Ascending aorta (tissue), 2 donors: Measurements from ENCODE around the gene C16orf54. TPM values are rescaled to one million over a fixed set of nuclear protein-coding genes. Genes with fewer than 3 reads are reported as not detected.
"Not testable (repeated sequence)": the region's sequence is repeated elsewhere in the genome, so short reads cannot be mapped to it uniquely, and the experiment has no call there.

ENCODE experiments used
- DNase-seq, 2 donors: peaks; one replicate each; pipeline ENCODE4 v3.0.0-alpha.2; 2019; ENCODE audit warnings: low spot score in 2 of 2
- H3K27ac ChIP-seq, 2 donors: fragments of 200-600 bp; sonication (generic); one replicate each; pipeline ENCODE4 v1.5.1; 2016 to 2017; ENCODE audit warnings: mild to moderate bottlenecking in 1 of 2
- H3K27me3 ChIP-seq: fragments of 200-600 bp; sonication (generic); one replicate; pipeline ENCODE4 v1.5.1; 2017
- H3K36me3 ChIP-seq, 2 donors: fragments of 200-600 bp; sonication (generic); one replicate each; pipeline ENCODE4 v1.5.1; 2016
- H3K4me1 ChIP-seq, 2 donors: fragments of 200-600 bp; sonication (generic); one replicate each; pipeline ENCODE4 v1.5.1; 2016 to 2017; ENCODE audit warnings: mild to moderate bottlenecking in 1 of 2
- H3K4me3 ChIP-seq, 2 donors: fragments of 200-600 bp; sonication (generic); one replicate each; pipeline ENCODE4 v1.5.1; 2016 to 2017; ENCODE audit warnings: mild to moderate bottlenecking in 1 of 2
- H3K9me3 ChIP-seq, 2 donors: fragments of 200-600 bp; sonication (generic); one replicate each; pipeline ENCODE4 v1.5.1; 2016
- intact Hi-C: fragments of 100-400 bp; cut with DNase I; formaldehyde crosslinking; loops from one replicate; pipeline ENCODE4 v1.15.1; 2023
- total RNA-seq: library from RNA; depleted of rRNA; stranded (reverse); fragments of >200 nt; gene quantifications from one replicate; pipeline ENCODE4 v1.1.0, GENCODE V29; 2016
- TF ChIP-seq, protein P1 (sequence below), 3 experiments: fragments of 200-600 bp in 2 of 3; fragments of 450-650 bp in 1 of 3; sonication (generic) in 2 of 3; IDR thresholded peaks; one replicate each; pipeline ENCODE4 v1.5.1; 2016 to 2019; ENCODE audit warnings: antibody characterized with exemption in 3 of 3, mild to moderate bottlenecking in 1 of 3, moderate library complexity in 1 of 3

The C16orf54 gene
- total RNA-seq, 1 donor from 2014 or later = 0.21 TPM

DNA sequence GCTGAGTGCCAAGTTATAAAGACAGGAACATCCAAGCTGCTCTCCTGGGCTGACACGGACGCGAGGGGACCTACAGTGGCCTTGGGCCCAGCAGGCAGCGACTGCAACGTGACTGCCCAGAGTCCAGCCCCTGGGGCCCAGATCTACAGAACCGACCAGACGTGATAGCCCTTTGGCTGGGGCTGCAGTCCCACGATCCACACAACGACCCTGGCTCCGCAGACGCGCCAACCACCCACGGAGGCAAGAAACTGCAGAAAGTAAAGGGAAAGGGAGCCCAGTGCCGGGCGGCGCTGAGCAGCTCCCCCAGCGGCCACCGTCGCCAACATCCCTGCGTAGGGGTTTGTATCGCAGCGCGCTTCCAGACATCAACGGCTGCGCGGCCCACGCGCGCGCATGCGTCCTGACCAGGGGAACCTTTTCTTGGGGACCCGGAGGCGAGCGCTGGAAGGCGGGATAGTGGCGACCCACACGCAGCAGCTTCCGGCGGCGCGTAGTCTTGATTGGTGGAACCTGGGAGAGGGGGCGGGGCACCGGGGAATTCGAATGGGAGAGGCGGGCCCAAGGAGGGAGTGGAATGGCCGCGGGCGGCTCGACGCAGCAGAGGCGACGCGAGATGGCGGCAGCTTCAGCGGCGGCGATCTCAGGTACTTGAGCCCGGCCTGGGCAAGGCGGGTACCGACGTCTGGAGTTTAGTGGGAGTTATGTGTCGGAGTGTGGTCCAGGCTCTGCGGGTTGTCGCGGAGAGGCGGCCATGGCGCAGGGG is 44.6 kb upstream of the C16orf54 start, which contains the start of gene KIF22:
Gene KIF22, plus strand, starts transcription at position 569 of the 766 bp plus-strand sequence. Its CDS starts 9 bp downstream, at position 578.
- peak within 1 kb of the TSS; percentile 76 to 87 for H3K27ac ChIP-seq
- peak within 1 kb of the TSS; percentile 58 to 89 for H3K4me3 ChIP-seq
- peak; percentile 94 to 100 for DNase-seq
- H3K27me3 ChIP-seq = no peaks in the 10 kb centered on the region
- H3K9me3 ChIP-seq = no peaks in the 10 kb centered on the region
- H3K4me1 ChIP-seq = peaks cover 0 to 17% of the 10 kb centered on the region in 2 donors
- intact Hi-C loops = loop anchor here (1.0 to 5.0 kb wide), 4 partner anchors 15 to 818 kb away; partner anchors contain the start of genes CDIPT, PAGR1 and SPNS1
- H3K36me3 ChIP-seq = no peaks in the 10 kb centered on the region
- TF ChIP-seq, protein P1, sequence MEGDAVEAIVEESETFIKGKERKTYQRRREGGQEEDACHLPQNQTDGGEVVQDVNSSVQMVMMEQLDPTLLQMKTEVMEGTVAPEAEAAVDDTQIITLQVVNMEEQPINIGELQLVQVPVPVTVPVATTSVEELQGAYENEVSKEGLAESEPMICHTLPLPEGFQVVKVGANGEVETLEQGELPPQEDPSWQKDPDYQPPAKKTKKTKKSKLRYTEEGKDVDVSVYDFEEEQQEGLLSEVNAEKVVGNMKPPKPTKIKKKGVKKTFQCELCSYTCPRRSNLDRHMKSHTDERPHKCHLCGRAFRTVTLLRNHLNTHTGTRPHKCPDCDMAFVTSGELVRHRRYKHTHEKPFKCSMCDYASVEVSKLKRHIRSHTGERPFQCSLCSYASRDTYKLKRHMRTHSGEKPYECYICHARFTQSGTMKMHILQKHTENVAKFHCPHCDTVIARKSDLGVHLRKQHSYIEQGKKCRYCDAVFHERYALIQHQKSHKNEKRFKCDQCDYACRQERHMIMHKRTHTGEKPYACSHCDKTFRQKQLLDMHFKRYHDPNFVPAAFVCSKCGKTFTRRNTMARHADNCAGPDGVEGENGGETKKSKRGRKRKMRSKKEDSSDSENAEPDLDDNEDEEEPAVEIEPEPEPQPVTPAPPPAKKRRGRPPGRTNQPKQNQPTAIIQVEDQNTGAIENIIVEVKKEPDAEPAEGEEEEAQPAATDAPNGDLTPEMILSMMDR (IDR thresholded peaks at IDR 0.05) = peak; percentile 66 to 84 (median 75)

DNA sequence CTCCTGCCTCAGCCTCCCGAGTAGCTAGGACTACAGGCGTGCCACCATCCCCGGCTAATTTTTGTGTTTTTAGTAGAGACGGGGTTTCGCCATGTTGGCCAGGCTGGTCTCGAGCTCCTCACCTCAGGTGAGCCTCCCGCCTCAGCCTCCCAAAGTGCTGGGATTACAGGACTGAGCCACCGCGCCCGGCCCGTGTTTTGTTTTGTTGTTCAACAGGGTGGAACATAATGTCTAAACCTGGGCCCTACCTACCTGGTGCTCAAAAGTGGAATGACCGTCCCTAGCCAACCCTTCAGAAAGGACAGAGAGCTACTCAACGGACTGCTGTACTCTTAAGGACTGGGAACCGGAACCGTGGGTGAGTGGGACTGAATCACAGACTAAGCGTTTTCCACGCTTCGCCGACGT is 44.0 kb upstream of the C16orf54 start:
- H3K27me3 ChIP-seq = no peaks in the 10 kb centered on the region
- intact Hi-C loops = loop anchor here (1.0 to 5.0 kb wide), 4 partner anchors 16 to 817 kb away; partner anchors contain the start of genes CDIPT, PAGR1 and SPNS1
- no peaks in the 10 kb centered on the region for H3K9me3 ChIP-seq
- DNase-seq = no peak
- no peaks in the 10 kb centered on the region for H3K36me3 ChIP-seq
- peak overlapping the region; percentile 58 to 89 for H3K4me3 ChIP-seq
- peak overlapping the region; percentile 76 to 87 for H3K27ac ChIP-seq
- H3K4me1 ChIP-seq = peaks cover 0 to 21% of the 10 kb centered on the region in 2 donors
- TF ChIP-seq, protein P1 (IDR thresholded peaks at IDR 0.05) = no peak

DNA sequence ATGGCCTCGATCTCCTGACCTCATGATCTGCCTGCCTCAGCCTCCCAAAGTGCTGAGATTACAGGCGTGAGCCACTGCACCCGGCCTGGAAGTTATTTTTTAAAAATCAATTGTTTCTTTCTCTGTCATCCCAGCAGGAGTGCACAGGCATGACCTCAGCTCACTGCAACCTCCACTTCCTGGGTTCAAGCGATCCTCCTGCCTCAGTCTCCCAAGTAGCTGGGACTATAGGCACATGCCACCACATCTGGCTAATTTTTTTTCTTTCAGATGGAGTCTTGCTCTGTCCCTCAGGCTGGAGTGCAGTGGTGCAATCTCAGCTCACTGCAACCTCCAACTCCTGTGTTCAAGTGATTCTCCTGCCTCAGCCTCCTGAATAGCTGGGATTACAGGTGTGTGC is 41.4 kb upstream of the C16orf54 start:
- intact Hi-C loops, DNase-seq, H3K9me3 ChIP-seq, H3K27me3 ChIP-seq, H3K36me3 ChIP-seq, H3K27ac ChIP-seq, H3K4me3 ChIP-seq: not testable (repeated sequence)
- peaks cover 0 to 21% of the 10 kb centered on the region in 2 donors for H3K4me1 ChIP-seq

DNA sequence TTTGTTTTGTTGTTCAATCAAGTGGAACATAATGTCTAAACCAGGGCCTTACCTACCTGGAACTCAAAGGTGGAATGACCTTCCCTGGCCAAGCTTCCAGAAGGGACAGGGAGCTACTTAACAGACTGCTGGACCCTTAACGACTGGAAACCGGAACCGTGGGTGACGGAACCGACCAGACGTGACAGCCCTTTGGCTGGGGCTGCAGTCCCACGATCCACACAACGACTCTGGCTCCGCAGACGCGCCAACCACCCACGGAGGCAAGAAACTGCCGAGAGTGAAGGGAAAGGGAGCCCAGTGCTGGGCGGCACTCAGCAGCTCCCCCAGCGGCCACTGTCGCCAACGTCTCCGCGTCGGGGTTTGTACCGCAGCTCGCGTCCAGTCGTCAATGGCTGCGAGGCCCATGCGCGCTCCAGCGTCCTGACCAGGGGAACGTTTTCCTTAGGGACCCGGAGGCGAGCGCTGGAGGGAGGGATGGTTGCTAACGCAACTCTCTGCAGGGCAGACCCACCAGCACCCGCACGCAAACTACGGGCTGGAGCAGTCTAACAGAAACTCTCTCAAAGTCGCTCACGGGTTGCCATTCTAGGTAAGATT is 39.2 kb upstream of the C16orf54 start:
- no peaks in the 10 kb centered on the region for H3K9me3 ChIP-seq
- TF ChIP-seq, protein P1 (IDR thresholded peaks at IDR 0.05) = peak; percentile 65 to 93 (median 91)
- H3K4me1 ChIP-seq = peaks cover 0 to 12% of the 10 kb centered on the region in 2 donors
- H3K4me3 ChIP-seq = peak overlapping the region; percentile 33 to 47
- intact Hi-C loops = no loop called here
- H3K27me3 ChIP-seq = no peaks in the 10 kb centered on the region
- peak in 1 of 2 donors; percentile 77 for DNase-seq
- no peaks in the 10 kb centered on the region for H3K36me3 ChIP-seq
- H3K27ac ChIP-seq = no peak overlapping the region

DNA sequence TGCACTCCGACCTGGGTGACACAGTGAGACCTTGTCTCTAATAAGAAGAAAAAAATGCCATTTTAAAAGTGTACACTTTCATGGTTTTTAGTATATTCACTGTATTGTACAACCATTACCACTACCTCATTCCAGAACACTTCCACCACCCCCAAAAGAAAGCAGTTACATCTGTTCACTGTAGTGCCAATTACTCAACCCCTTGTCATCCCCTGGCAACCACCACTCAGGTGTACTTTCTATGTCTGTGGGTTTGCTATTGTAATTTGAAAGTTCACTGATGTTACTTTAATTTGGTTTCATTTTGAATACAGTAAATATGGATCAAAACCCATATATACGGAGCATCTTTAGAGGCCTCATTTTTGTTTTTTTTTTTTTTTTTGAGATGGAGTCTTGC is 38.4 kb upstream of the C16orf54 start:
- no peak overlapping the region for H3K27ac ChIP-seq
- no peaks in the 10 kb centered on the region for H3K36me3 ChIP-seq
- peaks cover 0 to 8% of the 10 kb centered on the region in 2 donors for H3K4me1 ChIP-seq
- H3K27me3 ChIP-seq = no peaks in the 10 kb centered on the region
- intact Hi-C loops = no loop called here
- H3K4me3 ChIP-seq = no peak overlapping the region
- no peaks in the 10 kb centered on the region for H3K9me3 ChIP-seq
- no peak for DNase-seq
- TF ChIP-seq, protein P1 (IDR thresholded peaks at IDR 0.05) = no peak

DNA sequence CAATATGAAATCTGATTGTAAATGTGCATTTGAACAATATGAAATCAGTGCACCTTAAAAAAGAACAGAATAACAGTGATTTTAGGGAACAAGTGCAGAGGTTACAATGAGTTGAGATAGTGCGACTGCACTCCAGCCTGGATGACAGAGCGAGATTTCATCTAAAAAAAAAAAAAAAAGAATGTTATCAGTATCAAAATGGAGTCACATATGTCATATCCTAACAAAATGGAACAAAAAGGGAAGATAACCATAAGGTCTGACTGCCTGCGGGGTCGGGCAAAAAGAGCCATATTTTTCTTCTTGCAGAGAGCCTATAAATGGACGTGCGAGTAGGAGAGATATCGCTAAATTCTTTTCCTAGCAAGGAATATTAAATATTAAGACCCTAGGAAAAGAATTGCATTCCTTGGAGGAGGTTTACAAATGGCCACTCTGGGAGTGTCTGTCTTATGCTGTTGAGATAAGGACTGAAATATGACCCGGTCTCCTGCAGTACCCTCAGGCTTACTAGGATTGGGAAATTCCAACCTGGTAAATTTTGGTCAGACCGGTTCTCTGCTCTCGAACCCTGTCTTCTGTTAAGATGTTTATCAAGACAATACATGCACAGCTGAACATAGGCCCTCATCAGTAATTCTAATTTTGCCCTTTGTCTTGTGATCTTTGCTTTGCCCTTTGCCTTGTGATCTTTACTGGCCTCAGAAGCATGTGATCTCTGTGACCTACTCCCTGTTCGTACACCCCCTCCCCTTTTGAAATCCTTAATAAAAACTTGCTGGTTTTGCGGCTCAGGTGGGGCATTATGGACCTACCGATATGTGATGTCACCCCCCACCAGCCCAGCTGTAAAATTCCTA is 37.5 kb upstream of the C16orf54 start:
- H3K27ac ChIP-seq, H3K4me1 ChIP-seq, H3K9me3 ChIP-seq, DNase-seq, H3K36me3 ChIP-seq, H3K4me3 ChIP-seq, intact Hi-C loops, H3K27me3 ChIP-seq: not testable (repeated sequence)
